Heart left ventricle (tissue), 16 donors: ENCODE measurements around the gene PP2D1. TPM values are rescaled to one million over a fixed set of nuclear protein-coding genes. Genes with fewer than 3 reads are reported as not detected.
"Not testable (repeated sequence)": the region's sequence is repeated elsewhere in the genome, so short reads cannot be mapped to it uniquely, and the experiment has no call there.

Experiments used
- ATAC-seq, 4 donors: fragments of 200-7000 bp; cut with Tn5 transposase; one replicate each; pipeline ENCODE4 v1.9.1; 2020 to 2022; ENCODE audit warnings: moderate library complexity in 4 of 4, mild to moderate bottlenecking in 3 of 4, moderate number of reproducible peaks in 1 of 4
- DNase-seq, 5 donors: peaks; one replicate each; pipeline ENCODE4 v3.0.0-alpha.2; 2020
- H3K27ac ChIP-seq, 12 donors: fragments of 200-600 bp; sonication (generic) in 4 of 12; one replicate each; pipeline versions ENCODE4 v1.5.0 to v1.8.0; 2016 to 2022; ENCODE audit warnings: mild to moderate bottlenecking in 2 of 12
- H3K27me3 ChIP-seq, 9 donors: fragments of 200-600 bp; sonication (generic) in 2 of 9; one replicate each; pipeline versions ENCODE4 v1.5.1 to v1.8.0; 2016 to 2022; ENCODE audit warnings: mild to moderate bottlenecking in 3 of 9
- H3K36me3 ChIP-seq, 9 donors: fragments of 200-600 bp; sonication (generic) in 2 of 9; one replicate each; pipeline versions ENCODE4 v1.5.0 to v1.8.0; 2018 to 2022; ENCODE audit warnings: mild to moderate bottlenecking in 2 of 9
- H3K4me1 ChIP-seq, 12 donors: fragments of 200-600 bp; sonication (generic) in 4 of 12; one replicate each; pipeline versions ENCODE4 v1.5.0 to v1.8.0; 2016 to 2022; ENCODE audit warnings: mild to moderate bottlenecking in 3 of 12
- H3K4me3 ChIP-seq, 12 donors: fragments of 200-600 bp; sonication (generic) in 4 of 12; one replicate each; pipeline versions ENCODE4 v1.5.0 to v1.8.0; 2017 to 2022; ENCODE audit warnings: mild to moderate bottlenecking in 9 of 12, moderate library complexity in 4 of 12
- H3K9me3 ChIP-seq, 12 donors: fragments of 200-600 bp; sonication (generic) in 4 of 12; one replicate each; pipeline versions ENCODE4 v1.5.0 to v1.8.0; 2016 to 2022; ENCODE audit warnings: mild to moderate bottlenecking in 1 of 12
- CTCF ChIP-seq, 12 donors: fragments of 200-600 bp; sonication (generic) in 4 of 12; IDR thresholded peaks; one replicate each; pipeline versions ENCODE4 v1.5.0 to v1.8.0; 2018 to 2022; ENCODE audit warnings: antibody characterized with exemption in 12 of 12, mild to moderate bottlenecking in 5 of 12
- POLR2A ChIP-seq, 2 donors: fragments of 450-650 bp; IDR thresholded peaks; one replicate each; pipeline ENCODE4 v1.6.1; 2017; ENCODE audit warnings: antibody characterized with exemption in 2 of 2, mild to moderate bottlenecking in 2 of 2, moderate library complexity in 2 of 2
- WGBS, 4 donors: extraction: QIAGEN DNeasy Blood & Tissue Kit in 2 of 4; methylation state at CpG; one replicate each; pipeline versions ENCODE4 v1.1.5 to v1.1.7; 2013 to 2018; 5-methylcytosine and 5-hydroxymethylcytosine counted together
- intact Hi-C, 10 donors: fragments of 100-400 bp; cut with DNase I; formaldehyde crosslinking; loops; one replicate each; pipeline versions ENCODE4 v1.11.1 to v1.14.2; 2022
- polyA plus RNA-seq, 2 donors: library from polyadenylated mRNA; stranded (reverse); fragments of 200-250 nt; gene quantifications; one replicate each; pipeline ENCODE4 v1.2.3, GENCODE V29; 2013
- total RNA-seq, 9 donors: library from RNA; depleted of rRNA in 2 of 9; stranded (reverse); fragments of >200 nt in 2 of 9; fragmentation: NEBNext Ultra II Directional in 3 of 9; extraction: Animal tissue kit (Norgen Biotek cat#: 25700) in 3 of 9; gene quantifications; one replicate each; pipeline versions ENCODE4 v1.1.0 to v1.2.4, GENCODE V29; 2016 to 2023
- donor health status: ischemic (EF 13 %, LVEDD 7.1; RV severe dilation, severe dysfunction).
- donor health status: healthy with polysubstance abuse.
- donor health status: DM: no; HTN: yes; CAD: no.
- donor health status: DM: no; HTN: no; CAD: no.
- donor health status: ischemic (EF 25% LVEDD 6.9; RV normal size, moderate dysfunction).
- donor health status: ischemic (EF 25% LVEDD 5.7; RV mildly dilated, moderate dysfunction).
- donor health status: healthy.
- donor health status: DM: yes; HTN: yes; CAD: no.
- donor health status: ischemic (EF 35%, LVEDD 5.7; RV mildly dilated, moderate dysfunction).
- donor health status: nonischemic (EF 11% LVEDD 7.7; RV severe dilation, severe dysfunction).
- donor health status: DM: yes; HTN: yes; CAD: no.
- donor health status: PGD.
- donor health status: ischemic (EF 29% LVEDD 5.4; RV normal size, mild dysfunction).
- donor health status: nonischemic (EF 23%, LVEDD 6.1; RV moderate dilation, normal function).

PP2D1 gene
- total and polyA plus RNA-seq, 11 donors = not detected

GRCh38 chr3:19960696-19961095 is 51.4 kb downstream of the PP2D1 start:
- Histone ChIP-seq H3K27me3 (no peaks in the 10 kb centered on the region), H3K4me3 (no peak overlapping the region), H3K4me1 (peaks cover 0 to 38% (median 16%) of the 10 kb centered on the region in 12 donors), H3K36me3 (peaks cover 0 to 48% (median 8%) of the 10 kb centered on the region in 9 donors), H3K27ac (no peak overlapping the region), H3K9me3 (no peaks in the 10 kb centered on the region)
- intact Hi-C loops = no loop called here
- WGBS, 4 donors = 74 to 82% (median 77%) methylated on average over 4 of the region's 4 CpGs
- ATAC-seq (no peak), DNase-seq (no peak)
- TF ChIP-seq POLR2A (IDR thresholded peaks at IDR 0.05) = no peak
- no peak for TF ChIP-seq CTCF (IDR thresholded peaks at IDR 0.05)

- Histone ChIP-seq H3K4me1 (peaks cover 0 to 42% (median 26%) of the 10 kb centered on the region in 12 donors), H3K27ac (no peak overlapping the region), H3K9me3 (no peaks in the 10 kb centered on the region), H3K27me3 (no peaks in the 10 kb centered on the region), H3K4me3 (no peak overlapping the region), H3K36me3 (peaks cover 0 to 57% (median 18%) of the 10 kb centered on the region in 9 donors)
- TF ChIP-seq POLR2A (IDR thresholded peaks at IDR 0.05) (no peak), CTCF (IDR thresholded peaks at IDR 0.05) (no peak)
- WGBS, 4 donors = 69 to 72% (median 71%) methylated on average over 4 of the region's 4 CpGs
- intact Hi-C loops = loop anchor here in 1 of 10 donors (10.0 kb wide), 1 partner anchor 225 kb away; the partner anchor contains the start of gene SGO1
- DNase-seq (no peak), ATAC-seq (no peak)
Observed at GRCh38 chr3:19959505-19959904, 52.6 kb downstream of the PP2D1 start.

GRCh38 chr3:19957354-19957753 is 54.7 kb downstream of the PP2D1 start:
- H3K27ac ChIP-seq, ATAC-seq, H3K4me3 ChIP-seq, H3K9me3 ChIP-seq, H3K27me3 ChIP-seq, DNase-seq: not testable (repeated sequence)
- 88 to 92% (median 91%) methylated on average over 9 of the region's 9 CpGs for WGBS, 4 donors
- peaks cover 0 to 76% (median 35%) of the 10 kb centered on the region in 9 donors for H3K36me3 ChIP-seq
- intact Hi-C loops = loop anchor here in 1 of 10 donors (10.0 kb wide), 1 partner anchor 227 kb away; the partner anchor contains the start of gene SGO1
- peaks cover 0 to 43% (median 22%) of the 10 kb centered on the region in 12 donors for H3K4me1 ChIP-seq

- WGBS, 4 donors = 95 to 97% (median 96%) methylated on average over 4 of the region's 4 CpGs
- Histone ChIP-seq H3K9me3 (no peaks in the 10 kb centered on the region), H3K36me3 (peaks cover 0 to 83% (median 52%) of the 10 kb centered on the region in 9 donors), H3K4me1 (peaks cover 0 to 57% (median 26%) of the 10 kb centered on the region in 12 donors), H3K4me3 (no peak overlapping the region), H3K27me3 (no peaks in the 10 kb centered on the region), H3K27ac (no peak overlapping the region)
- no peak for ATAC-seq
- DNase-seq = no peak
- intact Hi-C loops = loop anchor here in 2 of 10 donors (5.0 to 10.0 kb wide), 2 partner anchors 228 to 230 kb away; partner anchors contain the start of gene SGO1 (in 1 of the 2)
- TF ChIP-seq POLR2A (IDR thresholded peaks at IDR 0.05) (no peak), CTCF (IDR thresholded peaks at IDR 0.05) (no peak)
Observed at GRCh38 chr3:19954676-19955075, 57.4 kb downstream of the PP2D1 start.

GRCh38 chr3:19950316-19950715 is 61.7 kb downstream of the PP2D1 start:
- H3K4me3 ChIP-seq = no peak overlapping the region
- no peak overlapping the region for H3K27ac ChIP-seq
- intact Hi-C loops = loop anchor here in 2 of 10 donors (5.0 to 10.0 kb wide), 2 partner anchors 232 to 234 kb away; partner anchors contain the start of gene SGO1 (in 1 of the 2)
- no peaks in the 10 kb centered on the region for H3K27me3 ChIP-seq
- 78 to 87% (median 85%) methylated on average over 2 of the region's 2 CpGs for WGBS, 4 donors
- ATAC-seq (no peak), DNase-seq (no peak)
- no peaks in the 10 kb centered on the region for H3K9me3 ChIP-seq
- H3K36me3 ChIP-seq = peaks cover 0 to 55% (median 40%) of the 10 kb centered on the region in 9 donors
- H3K4me1 ChIP-seq = peaks cover 11 to 68% (median 40%) of the 10 kb centered on the region in 12 donors
- TF ChIP-seq POLR2A (IDR thresholded peaks at IDR 0.05) (no peak), CTCF (IDR thresholded peaks at IDR 0.05) (no peak)
